ENCODE results near the gene ETF1. TPM values are rescaled to one million over a fixed set of nuclear protein-coding genes. Genes with fewer than 3 reads are reported as not detected.
"Not testable (repeated sequence)": the region's sequence is repeated elsewhere in the genome, so short reads cannot be mapped to it uniquely, and the experiment has no call there.

ETF1 gene
- total RNA-seq, 6 donors from 2014 or later, result 22.0 to 147 (median 92.4) TPM

GRCh38 chr5:138514021-138514420 is 29.0 kb downstream of the ETF1 start:
- peak in 1 of 2 donors; percentile 25 for ATAC-seq (ENCODE audit: low FRiP score in 2 of 2)
- Histone ChIP-seq H3K4me1 (peaks cover 0 to 5% (median 2%) of the 10 kb centered on the region in 4 donors), H3K4me3 (no peak overlapping the region), H3K9me3 (no peaks in the 10 kb centered on the region), H3K36me3 (peaks cover 19 to 93% (median 67%) of the 10 kb centered on the region in 4 donors), H3K27me3 (no peaks in the 10 kb centered on the region), H3K27ac (no peak overlapping the region)
- TF ChIP-seq POLR2AphosphoS5 (IDR thresholded peaks at IDR 0.05), result no peak
- no peak for TF ChIP-seq CTCF (IDR thresholded peaks at IDR 0.05)
- TF ChIP-seq POLR2A (IDR thresholded peaks at IDR 0.05), result no peak
- TF ChIP-seq EP300 (IDR thresholded peaks at IDR 0.05), result no peak
- no peak for DNase-seq
- 100% methylated on average over 1 of the region's 1 CpG for WGBS, 2 donors

- peaks cover 8 to 74% (median 47%) of the 10 kb centered on the region in 4 donors for H3K36me3 ChIP-seq
- H3K4me3 ChIP-seq, result no peak overlapping the region
- no peaks in the 10 kb centered on the region for H3K27me3 ChIP-seq
- no peaks in the 10 kb centered on the region for H3K9me3 ChIP-seq
- DNase-seq, result no peak
- H3K4me1 ChIP-seq, result peaks cover 0 to 8% (median 4%) of the 10 kb centered on the region in 4 donors
- WGBS, 2 donors, result 46 to 76% methylated on average over 3 of the region's 3 CpGs
- TF ChIP-seq POLR2A (IDR thresholded peaks at IDR 0.05) (no peak), EP300 (IDR thresholded peaks at IDR 0.05) (no peak), POLR2AphosphoS5 (IDR thresholded peaks at IDR 0.05) (peak in 1 of 2 donors; percentile 11)
- peak; percentile 10 to 71 for ATAC-seq (ENCODE audit: low FRiP score in 2 of 2)
- H3K27ac ChIP-seq, result peak overlapping the region in 2 of 4 donors; percentile 48 to 59
Measured at GRCh38 chr5:138508958-138509357, 34.1 kb downstream of the ETF1 start.

- Histone ChIP-seq H3K4me1 (peaks cover 0 to 10% (median 6%) of the 10 kb centered on the region in 4 donors), H3K36me3 (peaks cover 8 to 60% (median 36%) of the 10 kb centered on the region in 4 donors), H3K27ac (peak overlapping the region in 1 of 4 donors; percentile 2)
- peak in 1 of 2 donors; percentile 73 for TF ChIP-seq POLR2AphosphoS5 (IDR thresholded peaks at IDR 0.05)
- not testable (repeated sequence) for H3K9me3 ChIP-seq, H3K27me3 ChIP-seq, H3K4me3 ChIP-seq
- WGBS, 2 donors, result 58 to 61% methylated on average over 8 of the region's 8 CpGs
- ATAC-seq (ENCODE audit: low FRiP score in 2 of 2), result peak in 1 of 2 donors; percentile 65
- peak in 1 of 2 donors; percentile 40 for DNase-seq
Measured at GRCh38 chr5:138507485-138507884, 35.6 kb downstream of the ETF1 start.

GRCh38 chr5:138506370-138507306 is 36.4 kb downstream of the ETF1 start:
- peaks cover 0 to 10% (median 6%) of the 10 kb centered on the region in 4 donors for H3K4me1 ChIP-seq
- DNase-seq (no peak), ATAC-seq (ENCODE audit: low FRiP score in 2 of 2) (no peak)
- peaks cover 8 to 53% (median 35%) of the 10 kb centered on the region in 4 donors for H3K36me3 ChIP-seq
- WGBS, 2 donors, result 84 to 88% methylated on average over 10 of the region's 10 CpGs
- TF ChIP-seq CTCF (IDR thresholded peaks at IDR 0.05), result no peak
- TF ChIP-seq POLR2AphosphoS5 (IDR thresholded peaks at IDR 0.05), result no peak
- no peak for TF ChIP-seq EP300 (IDR thresholded peaks at IDR 0.05)
- no peak for TF ChIP-seq POLR2A (IDR thresholded peaks at IDR 0.05)
- H3K4me3 ChIP-seq, result no peak overlapping the region
- no peak overlapping the region for H3K27ac ChIP-seq
- no peaks in the 10 kb centered on the region for H3K9me3 ChIP-seq
- no peaks in the 10 kb centered on the region for H3K27me3 ChIP-seq

- no peak for DNase-seq
- no peak for TF ChIP-seq CTCF (IDR thresholded peaks at IDR 0.05)
- no peak for TF ChIP-seq EP300 (IDR thresholded peaks at IDR 0.05)
- no peak for TF ChIP-seq POLR2AphosphoS5 (IDR thresholded peaks at IDR 0.05)
- TF ChIP-seq POLR2A (IDR thresholded peaks at IDR 0.05), result no peak
- WGBS, 2 donors, result 26 to 80% methylated on average over 2 to 3 of the region's 4 CpGs
- ATAC-seq (ENCODE audit: low FRiP score in 2 of 2), result no peak
- H3K9me3 ChIP-seq, result no peaks in the 10 kb centered on the region
- peaks cover 0 to 10% (median 6%) of the 10 kb centered on the region in 4 donors for H3K4me1 ChIP-seq
- H3K27ac ChIP-seq, result peak overlapping the region in 1 of 4 donors; percentile 13
- H3K4me3 ChIP-seq, result no peak overlapping the region
- no peaks in the 10 kb centered on the region for H3K27me3 ChIP-seq
- H3K36me3 ChIP-seq, result peaks cover 0 to 35% (median 25%) of the 10 kb centered on the region in 4 donors
Measured at GRCh38 chr5:138504799-138505198, 38.2 kb downstream of the ETF1 start.
